Measurements from ENCODE around the gene VGLL4.

DNA sequence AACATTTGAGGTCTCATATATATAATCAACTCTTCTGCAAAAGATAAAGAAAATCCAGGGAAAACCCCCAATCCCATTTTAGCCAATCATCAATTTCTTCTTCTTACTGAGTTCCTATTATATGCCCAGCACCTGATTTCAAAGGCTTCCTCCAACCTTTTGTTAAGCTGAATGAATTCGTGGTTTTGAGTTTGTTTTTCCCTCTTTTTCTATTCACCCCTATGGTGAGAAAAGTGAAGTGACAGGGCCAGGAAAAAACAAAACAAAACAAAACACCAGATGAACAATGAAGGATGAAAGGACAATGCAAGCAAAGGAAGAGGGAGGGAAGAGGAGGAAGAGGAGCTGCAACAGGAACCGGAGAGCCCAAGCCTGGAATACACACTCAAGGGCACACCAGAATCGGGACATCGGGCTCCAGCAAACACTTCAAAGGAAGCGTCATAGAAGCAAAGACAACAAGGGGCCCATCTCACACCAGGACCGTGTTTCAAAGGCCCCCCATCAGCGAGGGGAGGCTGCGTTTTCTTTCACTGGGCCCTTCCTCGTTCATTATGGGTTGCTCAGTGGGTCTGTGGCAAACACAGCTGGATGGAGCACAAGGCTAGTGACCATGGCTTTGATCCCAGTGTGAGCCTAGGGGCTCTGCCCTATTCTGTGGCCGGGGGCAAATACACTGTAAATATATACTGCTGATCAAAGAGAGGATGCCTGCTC, 50.2 kb downstream of the VGLL4 start:
- TF ChIP-seq CTCF (IDR thresholded peaks at IDR 0.05) (no peak), EZH2 (IDR thresholded peaks at IDR 0.05; ENCODE audit: borderline replicate concordance, insufficient read depth, low read depth, low read length, poor library complexity, severe bottlenecking) (no peak)

Measured in B cell (primary cell).